ENCODE data around the gene CYP19A1.
"Not testable (repeated sequence)": the region's sequence is repeated elsewhere in the genome, so short reads cannot be mapped to it uniquely, and the experiment has no call there.

Gene CYP19A1

GRCh38 chr15:51265037-51265555 lies 73.3 kb downstream of the CYP19A1 start:
- DNase-seq: no peak
- no peak overlapping the region for H3K4me3 ChIP-seq (ENCODE audit: low read depth, low read length)
- in situ Hi-C loops (cut with HindIII; ENCODE audit: low pct_ligation_motif_present, low sequenced_read_pairs): no loop called here
- no peak for TF ChIP-seq CTCF (IDR thresholded peaks at IDR 0.05; ENCODE audit: low read depth, low read length, missing control alignments)
- H3K27ac ChIP-seq: no peak overlapping the region
- H3K27me3 ChIP-seq (replicated peaks): peaks cover 20% of the 10 kb centered on the region
- no peaks in the 10 kb centered on the region for H3K36me3 ChIP-seq (replicated peaks)

GRCh38 chr15:51263726-51264125 lies 74.7 kb downstream of the CYP19A1 start:
- no peaks in the 10 kb centered on the region for H3K36me3 ChIP-seq (replicated peaks)
- DNase-seq: no peak
- in situ Hi-C loops (cut with HindIII; ENCODE audit: low pct_ligation_motif_present, low sequenced_read_pairs): no loop called here
- TF ChIP-seq CTCF (IDR thresholded peaks at IDR 0.05; ENCODE audit: low read depth, low read length, missing control alignments): no peak
- no peak overlapping the region for H3K27ac ChIP-seq
- H3K27me3 ChIP-seq (replicated peaks): peaks cover 20% of the 10 kb centered on the region
- no peak overlapping the region for H3K4me3 ChIP-seq (ENCODE audit: low read depth, low read length)

- no peaks in the 10 kb centered on the region for H3K36me3 ChIP-seq (replicated peaks)
- peaks cover 20% of the 10 kb centered on the region for H3K27me3 ChIP-seq (replicated peaks)
- H3K4me3 ChIP-seq (ENCODE audit: low read depth, low read length): no peak overlapping the region
- no peak overlapping the region for H3K27ac ChIP-seq
- TF ChIP-seq CTCF (IDR thresholded peaks at IDR 0.05; ENCODE audit: low read depth, low read length, missing control alignments): no peak
- DNase-seq: no peak
- in situ Hi-C loops (cut with HindIII; ENCODE audit: low pct_ligation_motif_present, low sequenced_read_pairs): no loop called here
These were observed 75.3 kb downstream of the CYP19A1 start for GRCh38 chr15:51263116-51263515.

- Histone ChIP-seq H3K27ac (no peak overlapping the region), H3K4me3 (ENCODE audit: low read depth, low read length) (no peak overlapping the region), H3K36me3 (replicated peaks) (no peaks in the 10 kb centered on the region), H3K27me3 (replicated peaks) (peaks cover 15% of the 10 kb centered on the region)
- no peak for DNase-seq
- in situ Hi-C loops (cut with HindIII; ENCODE audit: low pct_ligation_motif_present, low sequenced_read_pairs): no loop called here
- no peak for TF ChIP-seq CTCF (IDR thresholded peaks at IDR 0.05; ENCODE audit: low read depth, low read length, missing control alignments)
These were observed 75.9 kb downstream of the CYP19A1 start for GRCh38 chr15:51262463-51262862.

- DNase-seq; in situ Hi-C loops (cut with HindIII; ENCODE audit: low pct_ligation_motif_present, low sequenced_read_pairs); H3K27ac ChIP-seq; H3K4me3 ChIP-seq (ENCODE audit: low read depth, low read length); H3K27me3 ChIP-seq (replicated peaks); H3K36me3 ChIP-seq (replicated peaks): not testable (repeated sequence)
These were observed 77.3 kb downstream of the CYP19A1 start for GRCh38 chr15:51261113-51261512.

- in situ Hi-C loops (cut with HindIII; ENCODE audit: low pct_ligation_motif_present, low sequenced_read_pairs): no loop called here
- TF ChIP-seq CTCF (IDR thresholded peaks at IDR 0.05; ENCODE audit: low read depth, low read length, missing control alignments): no peak
- Histone ChIP-seq H3K27me3 (replicated peaks) (peaks cover 1% of the 10 kb centered on the region), H3K27ac (no peak overlapping the region), H3K36me3 (replicated peaks) (no peaks in the 10 kb centered on the region), H3K4me3 (ENCODE audit: low read depth, low read length) (no peak overlapping the region)
- no peak for DNase-seq
These were observed 78.2 kb downstream of the CYP19A1 start for GRCh38 chr15:51260202-51260601.

All from brain microvascular endothelial cell (primary cell).